ENCODE data around the gene RCN2. TPM values are rescaled to one million over a fixed set of nuclear protein-coding genes. Genes with fewer than 3 reads are reported as not detected.
"Not testable (repeated sequence)": the region's sequence is repeated elsewhere in the genome, so short reads cannot be mapped to it uniquely, and the experiment has no call there.

RCN2 gene
- 47.3 TPM for polyA plus RNA-seq (2012; ENCODE audit: insufficient read depth, insufficient read length, low read depth)

- H3K27me3 ChIP-seq: no peaks in the 10 kb centered on the region
- H3K4me3 ChIP-seq (ENCODE audit: low read depth, low read length): peak within 1 kb of the TSS; percentile 86
- H3K36me3 ChIP-seq: peaks cover 11% of the 10 kb centered on the region
- DNase-seq: peak; percentile 97
- peaks cover 3% of the 10 kb centered on the region; the same call in 1 of the 2 replicates for H3K4me1 ChIP-seq
- H3K9me3 ChIP-seq: no peaks in the 10 kb centered on the region
- TF ChIP-seq, protein P1, sequence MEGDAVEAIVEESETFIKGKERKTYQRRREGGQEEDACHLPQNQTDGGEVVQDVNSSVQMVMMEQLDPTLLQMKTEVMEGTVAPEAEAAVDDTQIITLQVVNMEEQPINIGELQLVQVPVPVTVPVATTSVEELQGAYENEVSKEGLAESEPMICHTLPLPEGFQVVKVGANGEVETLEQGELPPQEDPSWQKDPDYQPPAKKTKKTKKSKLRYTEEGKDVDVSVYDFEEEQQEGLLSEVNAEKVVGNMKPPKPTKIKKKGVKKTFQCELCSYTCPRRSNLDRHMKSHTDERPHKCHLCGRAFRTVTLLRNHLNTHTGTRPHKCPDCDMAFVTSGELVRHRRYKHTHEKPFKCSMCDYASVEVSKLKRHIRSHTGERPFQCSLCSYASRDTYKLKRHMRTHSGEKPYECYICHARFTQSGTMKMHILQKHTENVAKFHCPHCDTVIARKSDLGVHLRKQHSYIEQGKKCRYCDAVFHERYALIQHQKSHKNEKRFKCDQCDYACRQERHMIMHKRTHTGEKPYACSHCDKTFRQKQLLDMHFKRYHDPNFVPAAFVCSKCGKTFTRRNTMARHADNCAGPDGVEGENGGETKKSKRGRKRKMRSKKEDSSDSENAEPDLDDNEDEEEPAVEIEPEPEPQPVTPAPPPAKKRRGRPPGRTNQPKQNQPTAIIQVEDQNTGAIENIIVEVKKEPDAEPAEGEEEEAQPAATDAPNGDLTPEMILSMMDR (IDR thresholded peaks at IDR 0.05; ENCODE audit: low read depth, low read length): no peak
Observed at GRCh38 chr15:76931397-76932134, at the start of gene RCN2. TSS of gene RCN2 (plus strand) at chr15:76931749. CDS start at chr15:76931842, 93 bp downstream.

DNA sequence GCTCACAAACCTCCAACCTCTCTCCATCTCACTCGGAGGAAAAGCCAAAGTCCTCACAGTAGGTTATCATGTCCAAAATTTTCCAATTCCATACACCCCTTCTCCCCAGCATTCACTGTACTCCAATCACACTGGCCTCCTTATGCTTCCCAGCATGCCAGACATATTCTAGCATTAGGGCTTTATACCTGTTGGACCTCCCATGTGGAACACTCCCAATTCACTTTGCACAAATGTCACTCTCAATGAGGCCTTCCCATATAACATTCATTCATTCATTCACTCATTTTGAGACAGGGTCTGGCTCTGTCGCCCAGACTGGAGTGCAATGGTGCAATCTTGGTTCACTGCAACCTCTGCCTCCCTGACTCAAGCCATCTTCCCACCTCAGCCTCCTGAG is 46.3 kb upstream of the RCN2 start:
- no peaks in the 10 kb centered on the region for H3K4me1 ChIP-seq
- no peaks in the 10 kb centered on the region for H3K36me3 ChIP-seq
- H3K27me3 ChIP-seq: no peaks in the 10 kb centered on the region
- no peak for DNase-seq
- TF ChIP-seq, protein P1 (IDR thresholded peaks at IDR 0.05; ENCODE audit: low read depth, low read length): no peak
- no peak overlapping the region for H3K4me3 ChIP-seq (ENCODE audit: low read depth, low read length)
- no peaks in the 10 kb centered on the region for H3K9me3 ChIP-seq

DNA sequence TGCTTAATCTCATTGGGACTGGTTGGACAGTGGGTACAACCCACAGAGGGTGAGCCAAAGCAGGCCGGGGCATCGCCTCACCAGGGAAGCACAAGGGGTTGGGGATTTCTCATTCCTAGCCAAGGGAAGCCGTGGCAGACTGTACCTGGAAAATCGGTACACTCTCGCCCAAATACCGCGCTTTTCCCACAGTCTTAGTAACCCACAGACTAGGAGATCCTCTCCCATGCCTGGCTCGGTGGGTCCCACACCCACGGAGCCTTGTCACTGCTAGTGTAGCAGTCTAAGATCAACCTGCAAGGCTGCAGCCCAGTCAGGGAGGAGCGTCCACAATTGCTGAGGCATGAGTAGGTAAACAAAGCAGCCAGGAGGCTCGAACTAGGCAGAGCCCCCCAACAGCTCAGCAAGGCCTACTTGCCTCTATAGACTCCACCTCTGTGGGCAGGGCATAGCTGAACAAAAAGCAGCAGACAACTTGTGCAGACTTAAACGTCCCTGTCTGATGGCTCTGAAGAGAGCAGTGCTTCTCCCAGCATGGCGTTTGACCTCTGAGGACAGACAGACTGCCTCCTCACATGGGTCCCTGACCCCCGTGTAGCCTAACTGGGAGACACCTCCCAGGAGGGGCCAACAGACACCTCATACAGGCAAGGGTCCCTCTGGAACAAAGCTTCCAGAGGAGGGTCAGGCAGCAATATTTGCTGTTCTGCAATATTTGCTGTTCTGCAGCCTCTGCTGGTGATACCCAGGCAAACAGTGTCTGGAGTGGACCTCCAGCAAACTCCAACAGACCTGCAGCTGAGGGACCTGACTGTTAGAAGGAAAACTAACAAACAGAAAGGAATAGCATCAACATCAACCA is 44.0 kb upstream of the RCN2 start:
- not testable (repeated sequence) for H3K27me3 ChIP-seq; H3K4me1 ChIP-seq; H3K36me3 ChIP-seq; H3K9me3 ChIP-seq; DNase-seq; H3K4me3 ChIP-seq (ENCODE audit: low read depth, low read length)

DNA sequence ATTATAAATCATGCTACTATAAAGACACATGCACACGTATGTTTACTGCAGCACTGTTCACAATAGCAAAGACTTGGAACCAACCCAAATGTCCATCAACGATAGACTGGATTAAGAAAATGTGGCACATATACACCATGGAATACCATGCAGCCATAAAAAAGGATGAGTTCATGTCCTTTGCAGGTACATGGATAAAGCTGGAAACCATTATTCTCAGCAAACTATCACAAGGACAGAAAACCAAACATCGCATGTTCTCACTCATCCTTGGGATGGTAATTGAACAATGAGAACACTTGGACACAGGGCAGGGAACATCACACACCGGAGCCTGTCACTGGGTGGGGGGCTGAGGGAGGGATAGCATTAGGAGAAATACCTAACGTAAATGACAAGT is 38.7 kb upstream of the RCN2 start:
- H3K9me3 ChIP-seq; DNase-seq; H3K4me1 ChIP-seq; H3K4me3 ChIP-seq (ENCODE audit: low read depth, low read length); H3K36me3 ChIP-seq; H3K27me3 ChIP-seq: not testable (repeated sequence)

GRCh38 chr15:76894174-76894573 is 37.4 kb upstream of the RCN2 start:
- DNase-seq: no peak
- TF ChIP-seq, protein P1 (IDR thresholded peaks at IDR 0.05; ENCODE audit: low read depth, low read length): no peak
- Histone ChIP-seq H3K4me1 (no peaks in the 10 kb centered on the region), H3K27me3 (no peaks in the 10 kb centered on the region), H3K9me3 (no peaks in the 10 kb centered on the region; the same call in 1 of the 2 replicates), H3K36me3 (no peaks in the 10 kb centered on the region; the same call in 1 of the 2 replicates), H3K4me3 (ENCODE audit: low read depth, low read length) (no peak overlapping the region)

DNA sequence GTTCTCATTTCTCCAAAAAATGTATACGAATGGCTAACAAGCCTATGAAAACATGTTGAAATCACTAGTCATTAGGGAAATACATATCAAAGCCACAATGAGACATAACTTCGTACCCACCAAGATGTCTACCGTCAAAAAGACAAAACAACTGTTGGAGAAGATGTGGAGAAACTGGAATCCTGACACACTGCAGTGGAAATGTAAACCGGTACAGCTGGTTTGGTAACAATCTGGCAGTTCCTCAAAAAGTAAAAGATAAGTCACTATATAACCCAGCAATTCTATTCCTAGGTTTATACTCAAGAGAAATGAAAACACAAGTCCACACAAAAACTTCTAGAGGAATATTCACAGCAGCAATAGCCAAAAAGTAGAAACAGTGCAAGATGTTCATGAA is 33.4 kb upstream of the RCN2 start:
- Histone ChIP-seq H3K4me1 (no peaks in the 10 kb centered on the region), H3K36me3 (no peaks in the 10 kb centered on the region; the same call in 1 of the 2 replicates), H3K9me3 (no peaks in the 10 kb centered on the region; the same call in 1 of the 2 replicates), H3K4me3 (ENCODE audit: low read depth, low read length) (no peak overlapping the region), H3K27me3 (no peaks in the 10 kb centered on the region)
- no peak for DNase-seq
- TF ChIP-seq, protein P1 (IDR thresholded peaks at IDR 0.05; ENCODE audit: low read depth, low read length): no peak

DNA sequence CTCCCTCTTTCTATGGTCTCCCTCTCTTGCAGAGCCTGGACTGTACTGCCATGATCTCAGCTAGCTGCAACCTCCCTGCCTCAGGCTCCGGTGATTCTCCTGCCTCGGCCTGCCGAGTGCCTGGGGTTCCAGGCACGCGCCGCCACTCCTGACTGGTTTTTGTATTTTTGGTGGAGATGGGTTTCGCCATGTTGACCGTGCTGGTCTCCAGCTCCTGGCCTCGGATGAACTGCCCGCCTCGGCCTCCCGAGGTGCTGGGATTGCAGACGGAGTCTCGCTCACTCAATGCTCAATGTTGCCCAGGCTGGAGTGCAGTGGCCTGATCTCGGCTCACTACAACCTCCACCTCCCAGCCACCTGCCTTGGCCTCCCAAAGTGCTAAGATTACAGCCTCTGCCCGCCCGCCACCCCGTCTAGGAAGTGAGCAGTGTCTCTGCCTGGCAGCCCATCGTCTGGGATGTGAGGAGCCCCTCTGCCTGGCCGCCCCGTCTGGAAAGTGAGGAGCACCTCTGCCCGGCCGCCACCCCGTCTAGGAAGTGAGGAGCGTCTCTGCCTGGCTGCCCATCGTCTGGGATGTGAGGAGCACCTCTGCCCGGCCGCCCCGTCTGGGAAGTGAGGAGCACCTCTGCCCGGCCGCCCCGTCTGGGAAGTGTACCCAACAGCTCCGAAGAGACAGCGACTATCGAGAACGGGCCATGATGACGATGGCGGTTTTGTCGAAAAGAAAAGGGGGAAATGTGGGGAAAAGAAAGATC is 32.2 kb upstream of the RCN2 start:
- H3K4me1 ChIP-seq; H3K4me3 ChIP-seq (ENCODE audit: low read depth, low read length); DNase-seq; H3K36me3 ChIP-seq; H3K9me3 ChIP-seq; H3K27me3 ChIP-seq: not testable (repeated sequence)

DNA sequence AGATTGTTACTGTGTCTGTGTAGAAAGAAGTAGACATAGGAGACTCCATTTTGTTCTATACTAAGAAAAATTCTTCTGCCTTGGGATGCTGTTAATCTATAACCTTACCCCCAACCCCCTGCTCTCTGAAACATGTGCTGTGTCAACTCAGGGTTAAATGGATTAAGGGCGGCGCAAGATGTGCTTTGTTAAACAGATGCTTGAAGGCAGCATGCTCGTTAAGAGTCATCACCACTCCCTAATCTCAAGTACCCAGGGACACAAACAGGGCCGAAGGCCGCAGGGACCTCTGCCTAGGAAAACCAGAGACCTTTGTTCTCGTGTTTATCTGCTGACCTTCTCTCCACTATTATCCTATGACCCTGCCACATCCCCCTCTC is 31.6 kb upstream of the RCN2 start:
- not testable (repeated sequence) for H3K9me3 ChIP-seq

More for the DNA sequence above, 31.6 kb upstream of the RCN2 start:
- not testable (repeated sequence) for H3K27me3 ChIP-seq; DNase-seq; H3K4me3 ChIP-seq (ENCODE audit: low read depth, low read length); H3K36me3 ChIP-seq; H3K4me1 ChIP-seq

All from BE2C (cell line).